NOMO-1 treated with DMSO at 0.1 percent for 48 hours (cell line): ENCODE results near the gene DCANP1.

Source experiments
- DNase-seq: peaks from one replicate; lab custom pipeline; 2025; ENCODE audit not compliant: unreplicated experiment; lab: John Stamatoyannopoulos, UW

Gene DCANP1

GRCh38 chr5:135426102-135427082 is 20.8 kb downstream of the DCANP1 start:
- DNase-seq, result peak; percentile 79

DNA sequence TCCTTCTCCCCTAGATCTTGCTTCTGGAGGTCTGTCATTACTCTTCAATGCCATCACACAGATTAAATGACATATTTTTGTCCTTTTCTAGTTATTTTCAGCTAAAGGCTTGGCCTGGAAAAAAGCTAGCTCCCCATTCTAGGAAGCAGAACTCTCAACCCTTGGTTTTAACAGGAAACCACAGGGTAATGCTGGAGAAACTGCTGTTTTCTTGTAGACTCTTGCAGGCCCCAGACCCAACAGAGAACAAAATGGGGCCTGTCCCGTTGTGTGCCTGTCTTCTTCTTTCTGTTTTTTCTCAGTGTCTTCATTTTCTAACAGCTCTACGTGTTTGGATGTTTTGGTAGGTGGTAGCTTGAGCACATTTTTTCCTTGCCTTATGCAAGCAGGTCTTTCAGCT is 21.5 kb downstream of the DCANP1 start:
- DNase-seq, result peak; percentile 74

DNA sequence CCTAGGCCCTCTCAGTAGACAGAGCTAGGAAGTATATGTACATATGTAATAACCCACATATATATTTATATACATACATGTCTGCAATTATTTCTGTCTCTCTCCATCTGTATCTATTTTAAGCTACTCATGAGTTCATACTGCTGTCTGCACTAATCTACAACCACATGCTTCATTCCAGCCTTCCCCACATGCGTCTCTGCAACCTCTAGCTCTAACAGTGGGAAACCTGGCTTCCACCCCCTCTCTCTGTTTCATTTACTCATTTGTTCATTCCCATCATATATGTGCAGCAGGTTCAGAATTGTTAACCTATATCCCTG is 23.3 kb downstream of the DCANP1 start:
- peak; percentile 67 for DNase-seq

DNA sequence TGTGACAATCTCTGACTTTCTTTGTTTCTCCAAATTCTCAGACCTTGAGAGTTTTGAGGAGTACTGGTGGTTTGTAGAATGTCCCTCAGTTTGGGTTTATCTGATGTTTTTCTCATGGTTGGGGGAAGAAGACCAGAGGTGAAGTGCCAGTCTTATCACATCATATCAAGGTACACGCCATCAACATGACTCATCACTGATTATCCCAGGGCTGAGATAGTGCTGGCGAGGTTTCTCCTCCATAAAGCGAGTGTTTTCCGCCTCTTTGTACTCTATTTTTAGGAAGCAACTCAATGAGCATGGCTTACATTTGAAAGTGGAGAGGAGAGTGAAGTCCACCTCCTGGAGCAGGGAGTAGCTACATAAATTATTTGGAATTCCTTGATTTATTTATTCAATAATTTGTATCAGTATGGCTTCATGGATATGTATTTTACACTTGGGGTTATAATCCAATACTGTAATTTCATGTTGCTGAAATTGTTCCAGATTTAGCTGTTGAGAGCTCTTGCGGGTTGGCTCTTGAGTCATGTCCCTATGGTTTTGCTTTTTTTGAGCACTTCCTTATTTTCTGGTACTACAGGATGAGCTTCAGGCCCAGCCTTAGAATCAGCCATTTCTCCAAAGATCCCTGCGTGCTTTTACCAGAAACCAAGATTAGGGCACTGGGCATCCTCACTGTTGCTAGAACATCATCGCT is 23.9 kb downstream of the DCANP1 start:
- peak; percentile 83 for DNase-seq

- DNase-seq, result no peak
These were observed 24.7 kb downstream of the DCANP1 start for GRCh38 chr5:135422419-135422818.

DNA sequence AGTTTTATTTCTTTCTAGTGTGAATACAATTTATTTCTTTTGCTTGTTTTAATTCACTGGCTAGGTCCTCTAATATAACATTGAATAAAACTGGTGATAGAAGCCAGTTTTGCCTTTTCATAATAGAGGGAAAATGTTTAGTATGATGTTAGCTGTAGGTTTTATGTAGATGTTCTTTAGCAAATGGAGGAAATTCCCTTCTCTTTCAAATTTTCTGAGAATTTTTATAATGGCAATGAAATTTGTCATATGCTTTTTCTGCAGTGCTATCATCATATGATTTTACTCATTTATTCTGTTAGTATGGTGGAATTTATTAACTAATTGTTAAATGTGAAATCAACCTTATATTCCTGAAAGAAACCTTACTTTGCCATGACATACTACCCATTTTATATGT is 30.1 kb downstream of the DCANP1 start:
- no peak for DNase-seq

GRCh38 chr5:135405082-135405481 is 42.1 kb downstream of the DCANP1 start:
- no peak for DNase-seq

- DNase-seq, result no peak
These were observed 45.1 kb downstream of the DCANP1 start for GRCh38 chr5:135402031-135402430.

DNA sequence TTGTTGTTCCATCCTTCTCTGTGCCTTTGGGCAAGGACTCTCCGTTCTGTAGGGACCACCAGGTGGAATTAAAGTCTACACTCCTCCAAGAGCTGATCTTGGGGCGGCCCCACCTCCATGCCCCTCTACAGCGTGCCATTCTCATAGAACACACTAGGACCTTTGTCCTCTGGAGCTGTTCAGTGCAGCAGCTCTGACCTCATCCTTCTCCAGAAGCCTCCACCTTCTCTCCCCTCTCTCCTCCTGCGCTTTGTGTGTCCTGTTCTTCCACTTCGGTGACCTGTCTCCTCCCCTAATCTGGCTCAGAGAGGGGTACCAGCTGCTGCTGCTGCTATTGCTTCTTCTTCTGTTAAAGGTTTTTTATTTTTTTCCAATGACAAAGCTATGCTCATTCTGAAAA is 46.3 kb downstream of the DCANP1 start:
- DNase-seq, result no peak

GRCh38 chr5:135399794-135400542 is 47.2 kb downstream of the DCANP1 start:
- DNase-seq, result peak; percentile 23

GRCh38 chr5:135398855-135399793 is 48.0 kb downstream of the DCANP1 start, which contains the start of gene MACROH2A1:
MACROH2A1 (minus strand) TSS chr5:135399231; CDS start chr5:135389093, 10,138 bp downstream.
- peak; percentile 64 for DNase-seq

- DNase-seq, result no peak
These were observed 48.8 kb downstream of the DCANP1 start for GRCh38 chr5:135398160-135398854.

- DNase-seq, result no peak
These were observed 50.1 kb downstream of the DCANP1 start for GRCh38 chr5:135397084-135397483.

DNA sequence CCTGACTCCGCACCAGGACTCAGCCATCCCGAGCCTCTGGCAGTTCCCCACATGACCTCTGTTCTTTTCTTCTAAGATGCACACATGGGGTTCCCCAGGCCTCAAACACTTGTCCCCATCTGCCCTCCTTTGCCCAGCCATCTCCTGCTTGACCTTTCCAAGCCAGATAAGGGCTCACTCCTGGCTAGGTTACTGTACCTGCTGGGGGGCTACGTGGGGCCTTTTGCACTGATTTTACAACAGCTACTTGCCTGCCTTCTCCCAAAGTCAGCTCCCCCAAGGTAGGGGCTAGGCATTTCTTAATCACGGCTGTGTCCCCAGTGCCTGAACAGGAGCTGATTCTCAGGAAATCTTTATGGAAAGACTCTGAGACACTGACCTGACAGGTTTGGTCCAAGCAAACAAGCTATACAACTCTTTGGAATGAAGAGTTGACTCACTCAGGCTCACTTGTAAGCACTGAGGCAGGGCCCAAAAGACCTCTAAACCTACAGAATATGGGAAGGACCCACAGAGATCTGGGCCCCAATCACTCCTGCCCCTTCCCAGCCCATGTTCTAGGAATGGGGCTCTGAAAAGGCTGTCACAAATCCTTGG is 50.6 kb downstream of the DCANP1 start:
- DNase-seq, result no peak

- peak; percentile 24 for DNase-seq
These were observed 51.3 kb downstream of the DCANP1 start for GRCh38 chr5:135395866-135396265.

DNA sequence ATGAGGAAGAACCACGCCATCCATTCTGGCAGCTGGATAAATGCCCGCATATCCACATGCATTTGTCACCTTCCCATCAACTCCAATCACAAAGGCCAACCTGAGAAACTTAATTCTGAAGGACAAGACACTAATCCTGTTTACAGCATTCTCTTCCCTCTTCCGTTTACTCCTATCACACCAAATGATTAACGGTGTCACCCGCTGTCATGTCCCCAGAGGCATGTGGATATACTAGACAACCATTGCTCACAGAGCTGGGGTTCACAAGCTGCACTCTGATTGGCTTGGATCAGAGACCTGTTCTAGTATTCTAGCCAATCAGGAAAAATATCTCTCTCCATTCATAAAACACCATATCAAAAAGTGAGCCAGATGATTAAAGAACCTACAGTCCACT is 51.7 kb downstream of the DCANP1 start:
- no peak for DNase-seq
